ENCODE data around the gene UBL7. TPM values are rescaled to one million over a fixed set of nuclear protein-coding genes. Genes with fewer than 3 reads are reported as not detected.

The UBL7 gene
- total and polyA plus RNA-seq, 2 donors (not counting 1 experiment from before 2014, with no cell fraction given), result 44.4 to 73.9 TPM

GRCh38 chr15:74428970-74429780 is 31.8 kb downstream of the UBL7 start:
- H3K27ac ChIP-seq (ENCODE audit: low read length in 2 of 2), result peak overlapping the region; percentile 63 to 75
- H3K79me2 ChIP-seq (ENCODE audit: control insufficient read depth, insufficient read depth, low read length), result peaks cover 96% of the 10 kb centered on the region
- H3K27me3 ChIP-seq (replicated peaks in 1 of 4; ENCODE audit: control extremely low read depth in 1 of 4, control insufficient read depth in 3 of 4, insufficient read depth in 4 of 4, low read length in 3 of 4), result no peaks in the 10 kb centered on the region
- peak overlapping the region; percentile 91 for H3K4me2 ChIP-seq (replicated peaks; ENCODE audit: low read depth, low read length, poor library complexity, severe bottlenecking)
- H3K36me3 ChIP-seq (replicated peaks in 1 of 2; ENCODE audit: control extremely low read depth in 1 of 2, control insufficient read depth in 1 of 2, extremely low read depth in 1 of 2, insufficient read depth in 2 of 2, low read length in 1 of 2), result peaks cover 0 to 24% of the 10 kb centered on the region in 2 experiments
- no peak overlapping the region for H2AFZ ChIP-seq (ENCODE audit: insufficient read depth, low read depth, low read length, poor library complexity, severe bottlenecking)
- H3K9ac ChIP-seq (ENCODE audit: low read length), result peak overlapping the region; percentile 86
- ATAC-seq (ENCODE audit: low read depth), result peak; percentile 5
- peaks cover 70% of the 10 kb centered on the region for H4K20me1 ChIP-seq (ENCODE audit: control insufficient read depth, insufficient read depth, low read length, poor library complexity, severe bottlenecking)
- H3K4me1 Mint-ChIP-seq, result peaks cover 86% of the 10 kb centered on the region
- peaks cover 79 to 91% of the 10 kb centered on the region in 2 donors for H3K4me1 ChIP-seq (ENCODE audit: control insufficient read depth in 2 of 2, insufficient read depth in 2 of 2, low read length in 2 of 2)
- H3K27ac Mint-ChIP-seq, result peak overlapping the region; percentile 91
- H3K4me3 Mint-ChIP-seq, result peak overlapping the region; percentile 96
- no peaks in the 10 kb centered on the region for H3K9me3 ChIP-seq (ENCODE audit: control extremely low read depth in 1 of 3, control insufficient read depth in 2 of 3, insufficient read depth in 1 of 3, low read length in 2 of 3)
- 56% methylated on average over 11 of the region's 14 CpGs for WGBS (ENCODE audit: insufficient coverage)
- POLR2A ChIA-PET, result interaction anchor here (1.0 to 5.3 kb wide), 4 partner anchors 25 to 44 kb away, joined by 3 to 32 read pairs (median 8); no protein-coding TSS in a partner anchor
- no peaks in the 10 kb centered on the region for H3K27me3 Mint-ChIP-seq
- DNase-seq, result peak; percentile 60
- intact Hi-C loops (cut with micrococcal nuclease), result loop anchor here (1.0 kb wide), 1 partner anchor 27 kb away; no protein-coding TSS in a partner anchor
- H3K4me3 ChIP-seq (ENCODE audit: control extremely low read depth in 1 of 5, extremely low read depth in 1 of 5, insufficient read depth in 1 of 5, low read depth in 2 of 5, low read length in 4 of 5), result peak overlapping the region in 4 of 5 experiments; percentile 4 to 82 (median 28)
- CTCF ChIA-PET, result interaction anchor here (1.0 to 26.1 kb wide), 4 partner anchors 11 to 49 kb away, joined by 3 to 855 read pairs (median 35); no protein-coding TSS in a partner anchor
- TF ChIP-seq CTCF (IDR thresholded peaks at IDR 0.05) (no peak), EZH2 (IDR thresholded peaks at IDR 0.05; ENCODE audit: borderline replicate concordance, insufficient read depth, low read depth, low read length, poor library complexity, severe bottlenecking) (no peak)
- no peaks in the 10 kb centered on the region for H3K9me3 Mint-ChIP-seq (ENCODE audit: insufficient read depth)

- 66% methylated on average over 2 of the region's 5 CpGs for WGBS (ENCODE audit: insufficient coverage)
- Mint-ChIP-seq H3K27ac (peak overlapping the region; percentile 91), H3K9me3 (ENCODE audit: insufficient read depth) (no peaks in the 10 kb centered on the region), H3K27me3 (no peaks in the 10 kb centered on the region), H3K4me1 (peaks cover 91% of the 10 kb centered on the region), H3K4me3 (peak overlapping the region; percentile 96)
- Histone ChIP-seq H3K4me3 (ENCODE audit: control extremely low read depth in 1 of 5, extremely low read depth in 1 of 5, insufficient read depth in 1 of 5, low read depth in 2 of 5, low read length in 4 of 5) (peak overlapping the region in 2 of 5 experiments; percentile 27 to 82), H3K79me2 (ENCODE audit: control insufficient read depth, insufficient read depth, low read length) (peaks cover 99% of the 10 kb centered on the region), H3K9ac (ENCODE audit: low read length) (peak overlapping the region; percentile 86), H3K4me2 (replicated peaks; ENCODE audit: low read depth, low read length, poor library complexity, severe bottlenecking) (peak overlapping the region; percentile 91), H3K9me3 (ENCODE audit: control extremely low read depth in 1 of 3, control insufficient read depth in 2 of 3, insufficient read depth in 1 of 3, low read length in 2 of 3) (no peaks in the 10 kb centered on the region), H2AFZ (ENCODE audit: insufficient read depth, low read depth, low read length, poor library complexity, severe bottlenecking) (no peak overlapping the region), H4K20me1 (ENCODE audit: control insufficient read depth, insufficient read depth, low read length, poor library complexity, severe bottlenecking) (peaks cover 77% of the 10 kb centered on the region), H3K27ac (ENCODE audit: low read length in 2 of 2) (peak overlapping the region; percentile 63 to 75), H3K27me3 (replicated peaks in 1 of 4; ENCODE audit: control extremely low read depth in 1 of 4, control insufficient read depth in 3 of 4, insufficient read depth in 4 of 4, low read length in 3 of 4) (no peaks in the 10 kb centered on the region), H3K4me1 (ENCODE audit: control insufficient read depth in 2 of 2, insufficient read depth in 2 of 2, low read length in 2 of 2) (peaks cover 84 to 95% of the 10 kb centered on the region in 2 donors), H3K36me3 (replicated peaks in 1 of 2; ENCODE audit: control extremely low read depth in 1 of 2, control insufficient read depth in 1 of 2, extremely low read depth in 1 of 2, insufficient read depth in 2 of 2, low read length in 1 of 2) (peaks cover 0 to 29% of the 10 kb centered on the region in 2 experiments)
- intact Hi-C loops (cut with micrococcal nuclease), result no loop called here
- peak; percentile 48 for DNase-seq
- ChIA-PET POLR2A (interaction anchor here (1.0 to 5.3 kb wide), 4 partner anchors 24 to 43 kb away, joined by 3 to 32 read pairs (median 8); no protein-coding TSS in a partner anchor), CTCF (interaction anchor here (1.0 to 26.1 kb wide), 4 partner anchors 12 to 49 kb away, joined by 3 to 855 read pairs (median 46); no protein-coding TSS in a partner anchor)
- peak; percentile 14 for ATAC-seq (ENCODE audit: low read depth)
- no peak for TF ChIP-seq EZH2 (IDR thresholded peaks at IDR 0.05; ENCODE audit: borderline replicate concordance, insufficient read depth, low read depth, low read length, poor library complexity, severe bottlenecking)
- TF ChIP-seq CTCF (IDR thresholded peaks at IDR 0.05), result no peak
Measured at GRCh38 chr15:74428442-74428787, 32.5 kb downstream of the UBL7 start.

Data from B cell (primary cell).